Measurements from ENCODE around the gene KIF17.

DNA sequence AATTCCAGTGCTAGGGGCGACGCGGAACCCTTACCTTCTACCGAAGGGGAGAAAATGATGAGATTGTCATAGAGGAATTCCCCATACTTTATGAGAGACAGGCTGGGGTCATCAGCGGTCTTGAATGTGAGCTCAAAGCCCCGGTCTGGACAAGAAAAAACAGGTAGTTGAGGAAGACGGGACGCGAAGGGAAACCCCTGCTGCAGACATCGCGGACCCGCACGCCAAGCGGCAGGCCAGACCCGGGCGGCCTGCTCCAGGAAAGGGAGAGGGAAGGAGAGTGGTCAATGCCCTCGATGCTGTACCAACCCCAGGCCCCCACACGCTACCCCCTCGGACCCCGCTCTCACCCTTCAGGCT is 57.0 kb downstream of the KIF17 start:
- TF ChIP-seq, protein P1, sequence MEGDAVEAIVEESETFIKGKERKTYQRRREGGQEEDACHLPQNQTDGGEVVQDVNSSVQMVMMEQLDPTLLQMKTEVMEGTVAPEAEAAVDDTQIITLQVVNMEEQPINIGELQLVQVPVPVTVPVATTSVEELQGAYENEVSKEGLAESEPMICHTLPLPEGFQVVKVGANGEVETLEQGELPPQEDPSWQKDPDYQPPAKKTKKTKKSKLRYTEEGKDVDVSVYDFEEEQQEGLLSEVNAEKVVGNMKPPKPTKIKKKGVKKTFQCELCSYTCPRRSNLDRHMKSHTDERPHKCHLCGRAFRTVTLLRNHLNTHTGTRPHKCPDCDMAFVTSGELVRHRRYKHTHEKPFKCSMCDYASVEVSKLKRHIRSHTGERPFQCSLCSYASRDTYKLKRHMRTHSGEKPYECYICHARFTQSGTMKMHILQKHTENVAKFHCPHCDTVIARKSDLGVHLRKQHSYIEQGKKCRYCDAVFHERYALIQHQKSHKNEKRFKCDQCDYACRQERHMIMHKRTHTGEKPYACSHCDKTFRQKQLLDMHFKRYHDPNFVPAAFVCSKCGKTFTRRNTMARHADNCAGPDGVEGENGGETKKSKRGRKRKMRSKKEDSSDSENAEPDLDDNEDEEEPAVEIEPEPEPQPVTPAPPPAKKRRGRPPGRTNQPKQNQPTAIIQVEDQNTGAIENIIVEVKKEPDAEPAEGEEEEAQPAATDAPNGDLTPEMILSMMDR (IDR thresholded peaks at IDR 0.05) = no peak
- no peak for TF ChIP-seq RCOR1 (IDR thresholded peaks at IDR 0.05; ENCODE audit: low read depth, low read length)
- TF ChIP-seq, protein P2, sequence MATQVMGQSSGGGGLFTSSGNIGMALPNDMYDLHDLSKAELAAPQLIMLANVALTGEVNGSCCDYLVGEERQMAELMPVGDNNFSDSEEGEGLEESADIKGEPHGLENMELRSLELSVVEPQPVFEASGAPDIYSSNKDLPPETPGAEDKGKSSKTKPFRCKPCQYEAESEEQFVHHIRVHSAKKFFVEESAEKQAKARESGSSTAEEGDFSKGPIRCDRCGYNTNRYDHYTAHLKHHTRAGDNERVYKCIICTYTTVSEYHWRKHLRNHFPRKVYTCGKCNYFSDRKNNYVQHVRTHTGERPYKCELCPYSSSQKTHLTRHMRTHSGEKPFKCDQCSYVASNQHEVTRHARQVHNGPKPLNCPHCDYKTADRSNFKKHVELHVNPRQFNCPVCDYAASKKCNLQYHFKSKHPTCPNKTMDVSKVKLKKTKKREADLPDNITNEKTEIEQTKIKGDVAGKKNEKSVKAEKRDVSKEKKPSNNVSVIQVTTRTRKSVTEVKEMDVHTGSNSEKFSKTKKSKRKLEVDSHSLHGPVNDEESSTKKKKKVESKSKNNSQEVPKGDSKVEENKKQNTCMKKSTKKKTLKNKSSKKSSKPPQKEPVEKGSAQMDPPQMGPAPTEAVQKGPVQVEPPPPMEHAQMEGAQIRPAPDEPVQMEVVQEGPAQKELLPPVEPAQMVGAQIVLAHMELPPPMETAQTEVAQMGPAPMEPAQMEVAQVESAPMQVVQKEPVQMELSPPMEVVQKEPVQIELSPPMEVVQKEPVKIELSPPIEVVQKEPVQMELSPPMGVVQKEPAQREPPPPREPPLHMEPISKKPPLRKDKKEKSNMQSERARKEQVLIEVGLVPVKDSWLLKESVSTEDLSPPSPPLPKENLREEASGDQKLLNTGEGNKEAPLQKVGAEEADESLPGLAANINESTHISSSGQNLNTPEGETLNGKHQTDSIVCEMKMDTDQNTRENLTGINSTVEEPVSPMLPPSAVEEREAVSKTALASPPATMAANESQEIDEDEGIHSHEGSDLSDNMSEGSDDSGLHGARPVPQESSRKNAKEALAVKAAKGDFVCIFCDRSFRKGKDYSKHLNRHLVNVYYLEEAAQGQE (IDR thresholded peaks at IDR 0.05) = no peak
- TF ChIP-seq BHLHE40 (IDR thresholded peaks at IDR 0.05; ENCODE audit: low read depth, low read length) = no peak
- TF ChIP-seq, protein P3, sequence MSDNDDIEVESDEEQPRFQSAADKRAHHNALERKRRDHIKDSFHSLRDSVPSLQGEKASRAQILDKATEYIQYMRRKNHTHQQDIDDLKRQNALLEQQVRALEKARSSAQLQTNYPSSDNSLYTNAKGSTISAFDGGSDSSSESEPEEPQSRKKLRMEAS (IDR thresholded peaks at IDR 0.05) = no peak
- no peak for TF ChIP-seq RAD21 (conservative IDR thresholded peaks at IDR 0.05 in 1 of 2, IDR thresholded peaks at IDR 0.05 in 1 of 2)
- no peak for TF ChIP-seq EP300 (IDR thresholded peaks at IDR 0.05)
